GM06990 (cell line): ENCODE measurements around the gene MYT1.

Experiments
- DNase-seq: peaks from one replicate; pipeline ENCODE4 v3.0.0-alpha.2; 2011; ENCODE audit not compliant: insufficient read length; ENCODE audit errors: extremely low read depth
- H3K27me3 ChIP-seq: replicated peaks from 2 replicates; pipeline ENCODE4 v1.6.0; 2011; ENCODE audit warnings: low read length; ENCODE audit not compliant: control insufficient read depth, insufficient read depth
- H3K36me3 ChIP-seq: 2 replicates; pipeline ENCODE4 v1.5.1; 2011; ENCODE audit warnings: low read length; ENCODE audit not compliant: control insufficient read depth, insufficient read depth
- H3K4me3 ChIP-seq: replicated peaks from 2 replicates; pipeline ENCODE4 v1.5.1; 2011; ENCODE audit warnings: low read depth, mild to moderate bottlenecking, control low read depth, low read length
- CTCF ChIP-seq: IDR thresholded peaks from 2 replicates; pipeline ENCODE4 v1.5.1; 2011; ENCODE audit warnings: low read length, control low read depth, mild to moderate bottlenecking, inconsistent platforms; ENCODE audit not compliant: insufficient read depth, poor library complexity, severe bottlenecking

MYT1 gene

GRCh38 chr20:64223526-64224067 is 59.3 kb downstream of the MYT1 start:
- TF ChIP-seq CTCF: peak; percentile 28
- no peak for DNase-seq
- Histone ChIP-seq H3K27me3 (no peaks in the 10 kb centered on the region; the same call in 1 of the 2 replicates), H3K36me3 (no peaks in the 10 kb centered on the region), H3K4me3 (no peak overlapping the region)

- no peak overlapping the region for H3K4me3 ChIP-seq
- H3K36me3 ChIP-seq: no peaks in the 10 kb centered on the region
- no peaks in the 10 kb centered on the region; the same call in 1 of the 2 replicates for H3K27me3 ChIP-seq
- no peak for TF ChIP-seq CTCF
- no peak for DNase-seq
Observed at GRCh38 chr20:64224351-64225170, 60.3 kb downstream of the MYT1 start.

- no peak for TF ChIP-seq CTCF
- Histone ChIP-seq H3K36me3 (no peaks in the 10 kb centered on the region), H3K27me3 (no peaks in the 10 kb centered on the region; the same call in 1 of the 2 replicates), H3K4me3 (no peak overlapping the region)
- no peak for DNase-seq
Observed at GRCh38 chr20:64225171-64225595, 60.9 kb downstream of the MYT1 start.

GRCh38 chr20:64225828-64226598 is 61.8 kb downstream of the MYT1 start:
- TF ChIP-seq CTCF: no peak
- no peak overlapping the region for H3K4me3 ChIP-seq
- DNase-seq: no peak
- H3K36me3 ChIP-seq: no peaks in the 10 kb centered on the region
- no peaks in the 10 kb centered on the region; the same call in 1 of the 2 replicates for H3K27me3 ChIP-seq

GRCh38 chr20:64226686-64227580 is 62.7 kb downstream of the MYT1 start:
- TF ChIP-seq CTCF: no peak
- no peaks in the 10 kb centered on the region; the same call in 1 of the 2 replicates for H3K27me3 ChIP-seq
- no peaks in the 10 kb centered on the region for H3K36me3 ChIP-seq
- H3K4me3 ChIP-seq: no peak overlapping the region
- DNase-seq: no peak
